ENCODE data around the gene PRR12.

GRCh38 chr19:49665036-49665350, 74.0 kb downstream of the PRR12 start:
- TF ChIP-seq, protein P1, sequence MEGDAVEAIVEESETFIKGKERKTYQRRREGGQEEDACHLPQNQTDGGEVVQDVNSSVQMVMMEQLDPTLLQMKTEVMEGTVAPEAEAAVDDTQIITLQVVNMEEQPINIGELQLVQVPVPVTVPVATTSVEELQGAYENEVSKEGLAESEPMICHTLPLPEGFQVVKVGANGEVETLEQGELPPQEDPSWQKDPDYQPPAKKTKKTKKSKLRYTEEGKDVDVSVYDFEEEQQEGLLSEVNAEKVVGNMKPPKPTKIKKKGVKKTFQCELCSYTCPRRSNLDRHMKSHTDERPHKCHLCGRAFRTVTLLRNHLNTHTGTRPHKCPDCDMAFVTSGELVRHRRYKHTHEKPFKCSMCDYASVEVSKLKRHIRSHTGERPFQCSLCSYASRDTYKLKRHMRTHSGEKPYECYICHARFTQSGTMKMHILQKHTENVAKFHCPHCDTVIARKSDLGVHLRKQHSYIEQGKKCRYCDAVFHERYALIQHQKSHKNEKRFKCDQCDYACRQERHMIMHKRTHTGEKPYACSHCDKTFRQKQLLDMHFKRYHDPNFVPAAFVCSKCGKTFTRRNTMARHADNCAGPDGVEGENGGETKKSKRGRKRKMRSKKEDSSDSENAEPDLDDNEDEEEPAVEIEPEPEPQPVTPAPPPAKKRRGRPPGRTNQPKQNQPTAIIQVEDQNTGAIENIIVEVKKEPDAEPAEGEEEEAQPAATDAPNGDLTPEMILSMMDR (optimal IDR thresholded peaks at IDR 0.05 in 1 of 3, IDR thresholded peaks at IDR 0.05 in 1 of 3, conservative IDR thresholded peaks at IDR 0.05 in 1 of 3; ENCODE audit: extremely low read depth in 1 of 3, insufficient read depth in 2 of 3, low read length in 3 of 3) = no peak
- TF ChIP-seq EZH2 (IDR thresholded peaks at IDR 0.05; ENCODE audit: low read length) = no peak

Data from keratinocyte (primary cell).